Trophoblast cell (in vitro differentiated cells and primary cell): ENCODE data around the gene EDC3.
"Not testable (repeated sequence)": the region's sequence is repeated elsewhere in the genome, so short reads cannot be mapped to it uniquely, and the experiment has no call there.

ENCODE experiments used
- DNase-seq, 2 donors: peaks; one replicate each; pipeline ENCODE4 v3.0.0-alpha.2; 2016
- H2AFZ ChIP-seq: 2 replicates; pipeline ENCODE4 v1.6.1; 2013; ENCODE audit warnings: low read length, moderate library complexity, mild to moderate bottlenecking; ENCODE audit not compliant: insufficient read depth, poor library complexity
- H2AK5ac ChIP-seq: 2 replicates; pipeline ENCODE4 v1.6.1; 2013; ENCODE audit warnings: mild to moderate bottlenecking, low read length
- H2BK120ac ChIP-seq: 2 replicates; pipeline ENCODE4 v1.6.1; 2013; ENCODE audit warnings: low read length, mild to moderate bottlenecking, moderate library complexity; ENCODE audit not compliant: insufficient read depth, poor library complexity
- H2BK12ac ChIP-seq: 2 replicates; pipeline ENCODE4 v1.6.1; 2013; ENCODE audit warnings: mild to moderate bottlenecking, low read length, moderate library complexity
- H2BK5ac ChIP-seq: 2 replicates; pipeline ENCODE4 v1.6.1; 2013; ENCODE audit warnings: low read length, low read depth, moderate library complexity, mild to moderate bottlenecking; ENCODE audit not compliant: poor library complexity
- H3K14ac ChIP-seq: 2 replicates; pipeline ENCODE4 v1.6.1; 2013; ENCODE audit warnings: mild to moderate bottlenecking, low read length
- H3K18ac ChIP-seq: 2 replicates; pipeline ENCODE4 v1.6.1; 2013; ENCODE audit warnings: mild to moderate bottlenecking, low read length
- H3K23ac ChIP-seq: 2 replicates; pipeline ENCODE4 v1.6.1; 2013; ENCODE audit warnings: low read length
- H3K27ac ChIP-seq: 2 replicates; pipeline ENCODE4 v1.5.1; 2013; ENCODE audit warnings: low read depth, mild to moderate bottlenecking, inconsistent platforms, low read length, moderate library complexity
- H3K27me3 ChIP-seq: 2 replicates; pipeline ENCODE4 v1.6.1; 2013; ENCODE audit warnings: inconsistent platforms, mild to moderate bottlenecking, low read length, moderate library complexity; ENCODE audit not compliant: insufficient read depth
- H3K36me3 ChIP-seq, 2 experiments: 1 replicate in 1 of 2; 2 replicates in 1 of 2; pipeline ENCODE4 v1.6.1; 2013; ENCODE audit warnings: low read length in 2 of 2, mild to moderate bottlenecking in 2 of 2, moderate library complexity in 1 of 2; ENCODE audit not compliant: insufficient read depth in 2 of 2, control insufficient read depth in 1 of 2
- H3K4ac ChIP-seq: 2 replicates; pipeline ENCODE4 v1.6.1; 2013; ENCODE audit warnings: low read depth, mild to moderate bottlenecking, low read length, moderate library complexity
- H3K4me1 ChIP-seq, 2 experiments: 1 replicate in 1 of 2; 2 replicates in 1 of 2; pipeline ENCODE4 v1.6.1; 2013; ENCODE audit warnings: low read length in 2 of 2, mild to moderate bottlenecking in 2 of 2, moderate library complexity in 1 of 2; ENCODE audit not compliant: insufficient read depth in 2 of 2, control insufficient read depth in 1 of 2
- H3K4me2 ChIP-seq: 2 replicates; pipeline ENCODE4 v1.6.1; 2013; ENCODE audit warnings: inconsistent platforms, mild to moderate bottlenecking, low read length, moderate library complexity
- H3K4me3 ChIP-seq: 2 replicates; pipeline ENCODE4 v1.5.1; 2013; ENCODE audit warnings: mild to moderate bottlenecking, low read depth, low read length, inconsistent platforms
- H3K79me1 ChIP-seq: one replicate; pipeline ENCODE4 v1.6.1; 2013; ENCODE audit warnings: low read length
- H3K79me2 ChIP-seq: 2 replicates; pipeline ENCODE4 v1.6.1; 2013; ENCODE audit warnings: low read length, mild to moderate bottlenecking; ENCODE audit not compliant: control insufficient read depth, insufficient read depth, poor library complexity
- H3K9ac ChIP-seq: 2 replicates; pipeline ENCODE4 v1.6.1; 2013; ENCODE audit warnings: mild to moderate bottlenecking, low read length
- H3K9me3 ChIP-seq: 2 replicates; pipeline ENCODE4 v1.6.1; 2013; ENCODE audit warnings: low read depth, mild to moderate bottlenecking, control low read depth, inconsistent platforms, low read length; ENCODE audit not compliant: insufficient read depth
- H4K12ac ChIP-seq: 2 replicates; pipeline ENCODE4 v1.6.1; 2013; ENCODE audit warnings: low read depth, mild to moderate bottlenecking, low read length, moderate library complexity
- H4K8ac ChIP-seq: 2 replicates; pipeline ENCODE4 v1.6.1; 2013; ENCODE audit warnings: low read depth, mild to moderate bottlenecking, low read length, moderate library complexity
- H4K91ac ChIP-seq: one replicate; pipeline ENCODE4 v1.6.1; 2013; ENCODE audit warnings: low read depth, mild to moderate bottlenecking, low read length, moderate library complexity
- WGBS: extraction: QIAGEN DNeasy Blood & Tissue Kit; methylation state at CpG from one replicate; pipeline ENCODE4 v1.1.7; 2013; ENCODE audit warnings: missing lambda C conversion rate; ENCODE audit not compliant: insufficient read length, insufficient coverage; ENCODE audit errors: extremely low coverage; 5-methylcytosine and 5-hydroxymethylcytosine counted together

Gene EDC3

DNA sequence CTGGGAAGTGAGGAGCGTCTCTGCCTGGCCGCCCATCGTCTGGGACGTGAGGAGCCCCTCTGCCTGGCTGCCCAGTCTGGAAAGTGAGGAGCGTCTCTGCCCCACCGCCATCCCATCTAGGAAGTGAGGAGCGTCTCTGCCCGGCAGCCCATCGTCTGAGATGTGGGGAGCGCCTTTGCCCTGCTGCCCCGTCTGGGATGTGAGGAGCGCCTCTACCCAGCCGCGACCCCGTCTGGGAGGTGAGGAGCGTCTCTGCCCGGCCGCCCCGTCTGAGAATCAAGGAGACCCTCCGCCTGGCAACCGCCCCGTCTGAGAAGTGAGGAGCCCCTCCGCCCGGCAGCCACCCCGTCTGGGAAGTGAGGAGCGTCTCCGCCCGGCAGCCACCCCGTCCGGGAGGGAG is 32.9 kb upstream of the EDC3 start:
- no CpG with 5 or more reads among the region's 30 CpGs for WGBS
- peaks cover 10% of the 10 kb centered on the region in 2 experiments for H3K4me1 ChIP-seq
- DNase-seq, result not testable (repeated sequence)

DNA sequence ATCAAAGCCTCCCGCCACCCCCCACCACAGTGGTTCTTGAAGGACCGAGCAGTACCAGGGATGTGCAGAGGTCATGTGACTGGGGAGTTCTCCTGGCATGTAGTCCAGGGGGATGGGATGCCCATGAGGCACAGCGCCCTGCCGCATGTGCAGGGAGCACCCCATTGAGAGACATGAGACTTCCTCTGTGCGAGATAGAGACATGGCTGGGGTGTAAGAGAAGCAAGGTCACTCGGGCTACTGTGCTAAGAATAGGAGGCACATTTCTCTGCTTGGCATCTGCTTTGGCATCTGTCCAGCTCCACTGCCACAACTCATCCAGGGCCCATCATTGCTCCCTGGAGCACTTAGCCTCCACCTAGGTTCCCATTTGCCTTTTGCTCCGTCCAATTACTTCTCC is 31.9 kb upstream of the EDC3 start:
- H3K18ac ChIP-seq, result no peak overlapping the region
- no peak overlapping the region for H3K27ac ChIP-seq
- peaks cover 10% of the 10 kb centered on the region for H3K9me3 ChIP-seq
- no peak overlapping the region for H4K91ac ChIP-seq
- no peak overlapping the region for H2BK12ac ChIP-seq
- no peak overlapping the region for H4K8ac ChIP-seq
- H3K23ac ChIP-seq, result no peak overlapping the region
- H3K79me1 ChIP-seq, result no peaks in the 10 kb centered on the region
- H2BK5ac ChIP-seq, result no peak overlapping the region
- H3K4ac ChIP-seq, result no peak overlapping the region
- H3K14ac ChIP-seq, result no peak overlapping the region
- H3K4me3 ChIP-seq, result no peak overlapping the region
- H3K4me2 ChIP-seq, result no peak overlapping the region
- peaks cover 10% of the 10 kb centered on the region in 2 experiments for H3K4me1 ChIP-seq
- no peak overlapping the region for H3K9ac ChIP-seq
- H3K79me2 ChIP-seq, result no peaks in the 10 kb centered on the region
- no peaks in the 10 kb centered on the region for H3K36me3 ChIP-seq
- no peak for DNase-seq
- no CpG with 5 or more reads among the region's 7 CpGs for WGBS
- no peak overlapping the region for H2BK120ac ChIP-seq
- H2AK5ac ChIP-seq, result no peak overlapping the region
- peaks cover 19% of the 10 kb centered on the region for H3K27me3 ChIP-seq
- no peak overlapping the region for H4K12ac ChIP-seq
- H2AFZ ChIP-seq, result no peak overlapping the region

More for the DNA sequence above, 32.9 kb upstream of the EDC3 start:
- not testable (repeated sequence) for H3K36me3 ChIP-seq, H3K4me2 ChIP-seq, H3K4ac ChIP-seq, H4K8ac ChIP-seq, H2AFZ ChIP-seq, H3K23ac ChIP-seq, H3K14ac ChIP-seq, H3K79me1 ChIP-seq, H4K91ac ChIP-seq, H4K12ac ChIP-seq, H3K27ac ChIP-seq, H2AK5ac ChIP-seq, H3K9ac ChIP-seq, H3K79me2 ChIP-seq, H3K4me3 ChIP-seq, H2BK12ac ChIP-seq, H2BK120ac ChIP-seq, H3K18ac ChIP-seq, H2BK5ac ChIP-seq
- Histone ChIP-seq H3K27me3 (peaks cover 19% of the 10 kb centered on the region), H3K9me3 (peaks cover 12% of the 10 kb centered on the region)

DNA sequence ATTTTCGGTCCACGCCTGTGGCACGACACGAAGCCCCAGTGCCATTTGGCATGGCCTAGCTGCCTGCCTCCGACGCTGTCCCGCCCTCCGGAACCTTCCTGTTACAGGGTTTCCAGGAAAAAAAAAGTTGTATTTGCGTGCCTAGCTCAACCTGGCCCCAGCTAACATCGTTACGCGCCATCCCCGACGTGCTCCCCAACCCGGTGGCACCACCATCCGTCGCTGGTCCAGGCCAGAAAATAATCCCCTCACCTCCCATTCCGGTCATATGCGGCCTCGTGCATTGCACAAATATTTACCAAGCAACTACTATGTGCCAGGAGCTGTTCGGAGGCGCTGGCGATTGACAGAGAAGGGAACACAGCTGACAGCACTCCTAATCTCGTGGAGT is 30.9 kb upstream of the EDC3 start:
- no peak overlapping the region for H3K18ac ChIP-seq
- H3K9ac ChIP-seq, result no peak overlapping the region
- no peak overlapping the region for H2BK5ac ChIP-seq
- no peak overlapping the region for H3K4ac ChIP-seq
- no peak overlapping the region for H2AK5ac ChIP-seq
- H2BK12ac ChIP-seq, result no peak overlapping the region
- H3K23ac ChIP-seq, result no peak overlapping the region
- H3K4me2 ChIP-seq, result peak overlapping the region; percentile 71
- no peak overlapping the region for H3K27ac ChIP-seq
- H3K27me3 ChIP-seq, result peaks cover 19% of the 10 kb centered on the region
- no peak overlapping the region for H3K4me3 ChIP-seq
- no peak for DNase-seq
- no peak overlapping the region for H2AFZ ChIP-seq
- no CpG with 5 or more reads among the region's 24 CpGs for WGBS
- no peak overlapping the region for H2BK120ac ChIP-seq
- no peaks in the 10 kb centered on the region for H3K79me1 ChIP-seq
- H4K91ac ChIP-seq, result no peak overlapping the region
- peaks cover 10% of the 10 kb centered on the region in 2 experiments for H3K4me1 ChIP-seq
- H4K8ac ChIP-seq, result no peak overlapping the region
- H3K36me3 ChIP-seq, result no peaks in the 10 kb centered on the region
- H3K14ac ChIP-seq, result no peak overlapping the region
- no peak overlapping the region for H4K12ac ChIP-seq
- no peaks in the 10 kb centered on the region for H3K79me2 ChIP-seq
- peaks cover 12% of the 10 kb centered on the region for H3K9me3 ChIP-seq

DNA sequence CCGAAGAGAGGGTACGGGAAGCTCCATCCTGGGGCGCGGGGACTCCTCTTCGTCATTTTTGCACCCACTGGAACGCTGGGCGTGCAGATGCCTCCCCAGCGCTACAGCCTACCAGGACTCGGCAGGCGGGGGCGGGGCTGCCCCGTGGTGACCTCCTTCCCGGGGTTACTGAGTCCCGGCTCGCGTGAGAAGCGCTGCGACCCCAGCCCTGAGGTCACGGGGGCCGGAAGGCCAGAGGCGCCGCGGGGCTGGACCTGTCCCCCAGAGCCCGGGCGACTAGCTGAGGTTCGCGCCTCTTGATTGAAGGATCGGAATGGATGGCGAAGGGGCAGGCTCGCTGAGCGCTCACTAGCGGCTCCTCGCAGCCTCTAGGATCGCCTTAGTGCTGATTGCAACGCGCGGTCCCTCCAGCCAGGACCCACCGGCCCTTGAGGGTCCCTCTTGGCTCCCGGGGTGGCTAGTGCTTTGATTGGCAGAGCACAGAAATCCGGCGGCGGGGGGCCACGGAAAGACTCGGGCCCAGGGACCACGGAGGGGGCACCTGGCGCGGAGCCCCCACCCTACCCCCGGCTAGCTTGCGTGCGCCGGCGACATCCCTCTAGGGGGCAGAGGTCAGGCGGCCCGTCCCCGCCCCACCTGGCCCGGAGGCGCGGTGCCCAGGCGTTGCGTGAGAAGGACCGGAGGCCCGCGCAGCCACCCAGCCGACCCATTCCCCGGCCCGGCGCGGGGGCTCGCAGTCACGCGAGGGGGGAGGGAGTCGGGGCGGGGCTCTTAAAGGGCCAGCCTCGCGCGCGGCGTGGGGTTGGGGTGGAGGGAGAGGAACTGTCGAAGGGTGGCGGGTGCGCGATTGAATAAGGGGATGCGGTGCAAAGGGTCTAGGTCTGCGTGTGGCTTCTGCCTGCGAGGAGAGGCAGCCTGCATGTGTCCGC is 30.3 kb upstream of the EDC3 start:
- WGBS, result no CpG with 5 or more reads among the region's 86 CpGs

More for the DNA sequence above, 30.3 kb upstream of the EDC3 start:
- Histone ChIP-seq H2BK120ac (no peak overlapping the region), H3K9me3 (peaks cover 12% of the 10 kb centered on the region), H3K18ac (no peak overlapping the region), H3K27ac (no peak overlapping the region), H3K27me3 (peaks cover 19% of the 10 kb centered on the region), H3K23ac (no peak overlapping the region), H3K4me3 (peak overlapping the region; percentile 61), H3K4ac (no peak overlapping the region), H2AFZ (peak overlapping the region; percentile 45), H2BK5ac (no peak overlapping the region), H2BK12ac (no peak overlapping the region), H4K8ac (no peak overlapping the region), H3K9ac (no peak overlapping the region), H2AK5ac (no peak overlapping the region), H3K14ac (no peak overlapping the region), H3K4me2 (peak overlapping the region; percentile 71), H4K12ac (no peak overlapping the region), H3K36me3 (no peaks in the 10 kb centered on the region), H4K91ac (no peak overlapping the region), H3K79me2 (no peaks in the 10 kb centered on the region), H3K4me1 (peaks cover 10% of the 10 kb centered on the region in 2 experiments), H3K79me1 (no peaks in the 10 kb centered on the region)
- DNase-seq, result peak; percentile 3 to 23
